ENCODE data around the gene PLA2G4C. TPM values are rescaled to one million over a fixed set of nuclear protein-coding genes. Genes with fewer than 3 reads are reported as not detected.

PLA2G4C gene
- total RNA-seq, 1 donor from 2014 or later, result 2.5 TPM

GRCh38 chr19:48121909-48122371, 11.3 kb upstream of the PLA2G4C start:
- H3K27me3 Mint-ChIP-seq (ENCODE audit: unreplicated experiment), result peaks cover 8% of the 10 kb centered on the region
- H3K36me3 Mint-ChIP-seq (ENCODE audit: unreplicated experiment), result peaks cover 9% of the 10 kb centered on the region
- DNase-seq, result no peak
- peaks cover 8% of the 10 kb centered on the region for H3K9me3 Mint-ChIP-seq (ENCODE audit: unreplicated experiment)
- no peaks in the 10 kb centered on the region for H3K4me1 Mint-ChIP-seq (ENCODE audit: low read depth, unreplicated experiment)
- no peak overlapping the region for H3K27ac Mint-ChIP-seq (ENCODE audit: unreplicated experiment)
- no peak overlapping the region for H3K4me3 Mint-ChIP-seq (ENCODE audit: unreplicated experiment)
- TF ChIP-seq CTCF (IDR thresholded peaks at IDR 0.05; ENCODE audit: partially characterized antibody, unreplicated experiment), result no peak

GRCh38 chr19:48121066-48121465, 10.4 kb upstream of the PLA2G4C start:
- Mint-ChIP-seq H3K4me3 (ENCODE audit: unreplicated experiment) (no peak overlapping the region), H3K27ac (ENCODE audit: unreplicated experiment) (no peak overlapping the region), H3K27me3 (ENCODE audit: unreplicated experiment) (peaks cover 8% of the 10 kb centered on the region), H3K36me3 (ENCODE audit: unreplicated experiment) (peaks cover 9% of the 10 kb centered on the region), H3K9me3 (ENCODE audit: unreplicated experiment) (peaks cover 8% of the 10 kb centered on the region), H3K4me1 (ENCODE audit: low read depth, unreplicated experiment) (no peaks in the 10 kb centered on the region)
- DNase-seq, result no peak
- no peak for TF ChIP-seq CTCF (IDR thresholded peaks at IDR 0.05; ENCODE audit: partially characterized antibody, unreplicated experiment)

GRCh38 chr19:48120505-48120904, 9.9 kb upstream of the PLA2G4C start:
- Mint-ChIP-seq H3K27me3 (ENCODE audit: unreplicated experiment) (peaks cover 8% of the 10 kb centered on the region), H3K9me3 (ENCODE audit: unreplicated experiment) (peaks cover 8% of the 10 kb centered on the region), H3K4me1 (ENCODE audit: low read depth, unreplicated experiment) (no peaks in the 10 kb centered on the region), H3K4me3 (ENCODE audit: unreplicated experiment) (no peak overlapping the region), H3K27ac (ENCODE audit: unreplicated experiment) (no peak overlapping the region), H3K36me3 (ENCODE audit: unreplicated experiment) (peaks cover 9% of the 10 kb centered on the region)
- TF ChIP-seq CTCF (IDR thresholded peaks at IDR 0.05; ENCODE audit: partially characterized antibody, unreplicated experiment), result no peak
- no peak for DNase-seq

GRCh38 chr19:48118131-48118517, 7.5 kb upstream of the PLA2G4C start:
- Mint-ChIP-seq H3K4me1 (ENCODE audit: low read depth, unreplicated experiment) (no peaks in the 10 kb centered on the region), H3K27ac (ENCODE audit: unreplicated experiment) (no peak overlapping the region), H3K9me3 (ENCODE audit: unreplicated experiment) (peaks cover 4% of the 10 kb centered on the region), H3K27me3 (ENCODE audit: unreplicated experiment) (peaks cover 8% of the 10 kb centered on the region), H3K36me3 (ENCODE audit: unreplicated experiment) (peaks cover 9% of the 10 kb centered on the region), H3K4me3 (ENCODE audit: unreplicated experiment) (no peak overlapping the region)
- DNase-seq, result no peak
- no peak for TF ChIP-seq CTCF (IDR thresholded peaks at IDR 0.05; ENCODE audit: partially characterized antibody, unreplicated experiment)

GRCh38 chr19:48117515-48118130, 7.0 kb upstream of the PLA2G4C start:
- peaks cover 4% of the 10 kb centered on the region for H3K9me3 Mint-ChIP-seq (ENCODE audit: unreplicated experiment)
- peaks cover 8% of the 10 kb centered on the region for H3K27me3 Mint-ChIP-seq (ENCODE audit: unreplicated experiment)
- no peak overlapping the region for H3K27ac Mint-ChIP-seq (ENCODE audit: unreplicated experiment)
- H3K36me3 Mint-ChIP-seq (ENCODE audit: unreplicated experiment), result peaks cover 9% of the 10 kb centered on the region
- H3K4me3 Mint-ChIP-seq (ENCODE audit: unreplicated experiment), result no peak overlapping the region
- no peaks in the 10 kb centered on the region for H3K4me1 Mint-ChIP-seq (ENCODE audit: low read depth, unreplicated experiment)
- TF ChIP-seq CTCF (IDR thresholded peaks at IDR 0.05; ENCODE audit: partially characterized antibody, unreplicated experiment), result no peak
- DNase-seq, result no peak

Data from glutamatergic neuron (in vitro differentiated cells).